Suprapubic skin (tissue), 4 donors: ENCODE measurements around the gene NFX1.

Experiments
- CTCF ChIP-seq, 2 donors: fragments of 200-600 bp in 1 of 2; fragments of 450-650 bp in 1 of 2; sonication (generic) in 1 of 2; IDR thresholded peaks; one replicate each; pipeline ENCODE4 v1.5.1; 2016 to 2019; ENCODE audit warnings: antibody characterized with exemption in 2 of 2, mild to moderate bottlenecking in 1 of 2, moderate library complexity in 1 of 2
- POLR2A ChIP-seq, 2 donors: fragments of 450-650 bp; IDR thresholded peaks; one replicate each; pipeline ENCODE4 v1.6.1; 2017; ENCODE audit warnings: antibody characterized with exemption in 2 of 2, mild to moderate bottlenecking in 2 of 2, moderate library complexity in 2 of 2
- POLR2AphosphoS5 ChIP-seq, 3 donors: sonication (generic); formaldehyde crosslinking; IDR thresholded peaks; one replicate each; pipeline ENCODE4 v1.6.1; 2017; ENCODE audit warnings: antibody characterized with exemption in 3 of 3

- TF ChIP-seq POLR2A (IDR thresholded peaks at IDR 0.05) (no peak), POLR2AphosphoS5 (IDR thresholded peaks at IDR 0.05) (no peak), CTCF (IDR thresholded peaks at IDR 0.05) (no peak)
Measured at GRCh38 chr9:33404788-33405362, 114.6 kb downstream of the NFX1 start.
